Stimulated activated CD4-positive, alpha-beta T cell treated with anti-CD3 and anti-CD28 coated beads, Interleukin-4, amount 100 ng/mL, for 4 hours (primary cell): Measurements from ENCODE around the gene SYT15.

Experiments
- DNase-seq, 2 experiments: peaks; one replicate each; pipeline ENCODE4 v3.0.0-alpha.2; 2020

SYT15 gene

DNA sequence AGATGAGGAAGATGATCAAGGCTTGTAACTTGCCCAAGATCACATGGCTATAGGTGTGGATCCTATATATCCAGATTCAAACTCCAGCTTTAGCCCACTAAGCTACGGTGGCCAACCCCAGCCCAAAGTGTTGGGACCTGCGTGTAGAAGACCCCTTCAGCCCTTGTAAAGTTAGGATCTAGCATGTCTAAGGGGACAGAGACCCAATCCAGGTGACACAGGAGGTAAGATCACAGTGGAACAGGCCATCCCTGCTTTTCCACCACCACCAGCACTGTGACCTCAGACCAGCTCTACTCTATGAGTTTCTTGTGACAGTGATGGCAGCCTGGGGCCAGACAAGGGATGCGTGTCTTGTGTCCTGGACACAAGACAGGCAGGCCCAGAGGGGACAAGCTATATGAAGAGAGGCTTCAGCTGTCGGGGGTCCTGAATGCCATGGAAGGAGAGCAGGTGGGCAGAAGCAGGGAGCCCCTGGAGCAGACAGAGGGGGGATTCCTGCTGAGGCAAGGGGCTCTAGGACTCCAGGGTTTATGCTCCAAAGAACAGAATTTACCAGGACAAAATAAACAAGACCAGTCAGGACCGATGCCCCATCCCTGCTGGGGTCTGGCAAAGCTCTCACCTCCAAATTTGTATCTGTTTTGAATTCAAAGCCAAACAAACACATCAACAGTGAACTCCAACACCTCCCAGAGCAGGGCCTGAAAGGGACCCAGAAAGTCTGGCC lies 32.9 kb upstream of the SYT15 start:
- DNase-seq = peak in 1 of 2 experiments; percentile 1

- DNase-seq = peak in 1 of 2 experiments; percentile 1
These were observed 32.1 kb upstream of the SYT15 start for GRCh38 chr10:46546591-46547540.

DNA sequence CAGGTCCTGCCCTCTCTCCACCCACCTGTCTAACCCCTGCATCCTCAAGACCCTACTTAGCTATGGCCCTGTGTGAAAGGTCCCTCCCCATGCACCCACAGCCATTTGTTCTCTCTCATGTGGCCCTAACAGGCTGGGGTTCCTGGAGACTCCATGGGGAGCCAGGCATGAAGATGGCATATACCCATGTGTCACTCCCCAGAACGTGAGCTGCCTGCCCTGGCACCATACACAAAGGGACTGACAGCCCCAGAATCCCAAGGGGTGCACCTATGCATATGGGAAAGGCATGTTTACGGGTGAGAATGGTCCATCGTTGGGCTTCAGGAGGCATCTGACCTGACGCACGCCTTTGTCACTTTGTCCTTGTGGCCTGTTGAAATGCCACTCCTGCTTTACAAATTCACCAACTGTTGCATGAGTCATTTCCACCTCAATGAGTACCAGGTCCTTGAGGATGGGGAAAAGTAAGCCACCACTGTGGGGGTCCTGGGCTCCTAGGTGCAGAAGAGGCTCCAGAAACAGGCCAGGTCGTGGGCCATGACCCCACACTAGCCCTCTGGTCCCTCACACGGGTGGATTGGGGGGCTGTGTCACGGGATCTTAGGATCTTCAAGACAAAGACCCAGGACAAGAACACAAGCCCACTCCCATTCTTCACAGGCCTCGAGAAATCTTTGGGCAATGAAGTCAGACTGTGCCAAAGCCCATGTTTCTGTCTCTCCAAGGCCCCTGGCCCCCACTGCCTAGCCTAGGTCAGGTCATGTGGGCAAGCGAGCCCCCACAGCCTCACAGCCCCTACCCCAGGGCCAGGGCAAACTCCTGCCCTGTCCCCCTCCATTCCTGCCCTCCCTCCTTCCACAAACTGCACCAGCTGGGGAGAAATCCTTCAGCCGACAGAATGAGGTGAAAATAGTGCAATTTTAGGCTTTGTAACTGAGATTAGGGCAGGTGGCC lies 31.1 kb upstream of the SYT15 start:
- DNase-seq = peak in 1 of 2 experiments; percentile 1

GRCh38 chr10:46548498-46549090 lies 30.3 kb upstream of the SYT15 start:
- DNase-seq = no peak

- peak in 1 of 2 experiments; percentile 1 for DNase-seq
These were observed 29.5 kb upstream of the SYT15 start for GRCh38 chr10:46549171-46550075.

DNA sequence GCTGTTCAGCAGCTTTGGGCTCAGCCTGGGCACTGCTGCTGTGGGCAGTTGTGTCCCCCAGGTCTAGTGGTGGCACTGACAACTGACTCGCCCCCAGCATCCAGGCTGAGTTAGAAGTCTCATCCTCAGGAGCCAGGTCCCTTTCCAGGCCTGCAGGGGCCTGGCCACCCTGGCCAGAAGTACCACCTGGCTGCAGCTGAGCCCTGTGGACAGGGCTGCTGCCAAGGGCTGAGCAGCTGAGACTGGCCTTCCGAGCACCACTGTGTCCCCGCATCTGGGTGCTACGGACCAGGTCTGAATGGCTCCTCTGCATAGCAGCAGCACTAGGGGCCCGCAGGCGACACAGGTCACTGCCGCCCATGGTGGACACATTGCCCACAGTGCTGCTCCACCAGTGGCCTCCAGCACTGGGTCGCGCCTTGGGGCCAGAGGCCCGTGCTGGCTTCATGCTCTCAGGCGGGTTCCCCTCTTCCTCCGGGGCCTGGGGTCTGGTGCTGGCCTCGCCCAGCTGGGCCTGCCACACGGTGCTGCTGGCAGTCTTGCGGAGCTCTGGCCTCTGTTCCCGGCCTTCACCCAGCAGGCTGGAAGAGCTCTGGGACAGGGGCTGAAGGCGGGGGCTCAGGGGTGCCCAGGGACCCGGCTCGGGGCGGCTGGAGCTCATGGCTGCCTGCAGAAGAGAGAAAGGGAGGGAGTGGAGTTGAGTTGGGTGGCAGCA lies 28.7 kb upstream of the SYT15 start:
- peak in 1 of 2 experiments; percentile 1 for DNase-seq

DNA sequence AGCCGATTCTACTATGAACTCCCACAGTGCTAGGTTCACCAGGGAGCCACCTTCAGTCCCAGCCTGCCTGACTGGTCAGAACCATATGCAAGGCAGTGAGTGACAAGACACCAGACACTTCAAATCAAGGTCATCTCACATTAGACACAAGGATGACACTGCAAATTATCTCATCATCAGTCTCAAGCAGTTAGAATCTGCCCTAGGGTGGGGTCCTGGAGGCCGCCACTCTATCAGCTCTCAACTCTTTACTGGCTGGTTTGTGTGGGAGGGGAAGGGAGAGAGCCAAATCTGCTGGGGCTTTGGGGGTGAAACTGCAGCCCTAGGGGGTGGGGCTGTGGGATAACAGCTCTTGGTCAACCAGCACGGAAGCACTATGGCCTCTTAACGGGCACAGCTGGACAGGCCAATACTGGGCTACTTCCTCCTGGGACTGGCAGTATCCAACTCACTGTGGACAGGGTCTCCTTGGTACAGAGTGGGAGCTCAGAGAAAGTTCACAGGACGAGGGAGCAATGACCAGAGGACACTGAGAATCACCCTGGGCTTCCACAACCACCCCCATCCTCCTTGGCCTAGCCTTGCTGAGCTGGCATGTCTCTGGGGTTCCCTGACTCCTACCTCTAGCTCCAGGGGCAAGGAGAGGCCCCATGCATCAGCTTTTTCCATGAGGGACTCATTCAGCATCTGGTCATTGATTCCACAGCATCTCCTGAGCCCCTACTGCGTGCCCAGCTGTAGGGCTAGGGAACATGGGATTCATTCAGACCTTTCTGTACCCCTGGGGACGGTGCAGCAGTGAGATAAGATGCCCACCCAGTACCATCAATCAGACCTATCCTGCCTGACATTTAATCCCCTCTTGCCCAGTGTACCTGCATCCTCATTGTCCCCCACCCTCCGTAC lies 27.9 kb upstream of the SYT15 start:
- DNase-seq = no peak

DNA sequence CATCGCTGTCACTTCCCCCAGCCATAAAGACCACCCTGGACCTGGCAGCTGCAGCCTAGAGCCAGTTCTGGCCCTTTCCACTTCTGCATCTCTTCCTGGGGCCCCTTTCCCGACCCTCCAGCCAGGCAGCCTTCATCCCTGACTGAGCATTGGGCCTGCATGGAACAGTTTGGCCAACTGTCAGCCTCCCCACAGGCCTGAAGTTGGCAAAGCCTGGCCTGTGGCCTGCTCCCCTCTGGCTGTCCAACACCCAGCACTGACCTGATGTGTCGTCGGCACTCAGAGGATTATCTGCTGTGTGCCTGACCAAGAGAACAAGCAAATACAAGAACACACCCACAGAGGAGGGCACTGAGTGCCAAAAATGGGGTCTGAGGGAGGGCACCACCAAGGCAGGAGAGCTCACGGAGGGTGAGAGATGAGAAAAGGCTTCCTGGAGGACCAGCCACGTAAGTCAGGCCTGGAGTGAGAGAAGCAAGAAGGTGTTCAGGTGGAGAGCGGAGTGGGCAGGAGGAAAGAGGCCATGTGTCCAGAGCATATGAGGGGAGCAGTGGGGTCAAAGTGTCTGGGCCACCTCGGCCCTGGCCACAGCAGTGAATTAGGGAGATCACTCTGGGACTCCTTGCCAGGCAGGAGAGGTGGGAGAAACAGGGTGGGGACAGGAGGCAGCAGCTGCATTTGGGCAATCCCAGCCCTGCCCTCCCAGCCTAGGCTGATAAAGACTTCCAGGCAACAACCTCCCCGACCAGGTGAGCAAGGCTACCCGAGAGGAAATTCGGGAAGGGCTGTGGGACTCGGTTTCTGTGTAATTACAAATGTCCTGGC lies 27.0 kb upstream of the SYT15 start:
- peak in 1 of 2 experiments; percentile 1 for DNase-seq

DNA sequence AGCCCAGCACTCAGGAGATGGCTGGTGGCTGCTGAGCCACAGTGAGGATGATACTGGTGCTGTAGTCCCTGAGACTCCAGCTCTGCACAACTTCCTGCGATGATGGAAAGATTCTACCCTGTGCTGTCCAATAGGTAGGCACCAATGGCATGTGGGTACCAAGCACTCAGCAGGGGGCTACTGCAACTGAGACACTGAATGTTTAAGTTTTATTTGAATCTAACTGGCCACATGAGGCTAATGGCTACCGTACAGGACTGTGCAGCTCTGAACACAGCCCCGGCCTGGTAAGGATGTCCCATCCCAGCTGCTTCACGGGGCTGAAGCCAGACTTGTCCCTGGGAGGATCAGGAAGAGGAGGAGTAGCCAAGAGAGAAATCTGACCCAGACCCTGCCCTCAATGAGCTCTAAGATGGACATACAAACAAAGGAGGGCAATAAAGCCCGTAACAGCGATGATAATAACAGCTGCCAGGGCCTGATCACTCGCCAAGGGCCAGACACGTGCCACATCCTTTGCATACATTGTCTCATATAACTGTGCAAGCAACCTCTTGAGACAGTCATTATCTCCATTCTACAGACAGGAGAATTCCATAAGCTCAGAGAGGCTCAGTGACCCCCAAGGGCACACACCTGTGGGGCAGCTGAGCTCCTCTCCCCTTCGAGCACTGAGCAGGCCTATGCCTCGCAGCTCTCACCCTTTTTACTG lies 26.2 kb upstream of the SYT15 start:
- DNase-seq = no peak

DNA sequence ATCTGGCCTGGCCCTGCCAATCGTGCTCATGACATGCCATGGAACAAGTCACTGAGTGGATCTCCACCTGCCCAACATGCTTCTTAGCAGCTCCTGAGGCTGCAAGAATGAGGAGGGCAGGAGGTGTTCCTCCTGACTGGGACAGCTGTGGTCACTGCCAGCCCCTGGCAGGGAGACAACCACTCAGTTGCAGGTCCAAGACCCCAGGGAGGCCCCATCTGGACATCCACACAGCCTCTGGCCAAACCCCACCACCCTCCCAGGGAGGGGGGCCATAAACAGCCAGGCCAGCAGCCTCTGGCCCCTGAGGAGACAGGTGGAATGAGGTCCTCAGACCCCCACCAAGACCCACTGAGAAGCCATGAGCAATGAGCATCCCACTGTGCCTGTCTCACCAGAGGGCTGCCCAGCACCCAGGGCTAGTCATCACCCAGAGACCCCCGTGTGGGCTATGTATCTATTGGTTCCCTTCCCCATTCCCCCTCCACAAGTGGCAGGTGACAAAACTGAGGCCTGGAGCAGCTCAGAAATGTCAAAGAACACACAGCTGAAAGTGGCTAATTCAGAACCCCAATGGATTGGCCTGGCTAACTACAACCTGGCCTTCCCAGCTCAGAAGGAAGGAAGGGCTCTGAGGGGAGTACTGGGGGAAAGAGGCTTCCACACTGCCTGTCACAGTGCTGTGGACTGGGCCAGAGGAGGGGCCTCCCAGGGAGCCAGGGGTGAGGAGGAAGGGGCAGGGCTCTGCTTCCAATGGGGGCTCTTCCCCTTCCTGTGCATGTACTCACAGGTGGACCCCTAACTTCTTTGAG lies 25.5 kb upstream of the SYT15 start:
- no peak for DNase-seq

GRCh38 chr10:46554166-46554781 lies 24.7 kb upstream of the SYT15 start:
- DNase-seq = no peak

GRCh38 chr10:46555366-46555712 lies 23.6 kb upstream of the SYT15 start:
- peak in 1 of 2 experiments; percentile 0 for DNase-seq

DNA sequence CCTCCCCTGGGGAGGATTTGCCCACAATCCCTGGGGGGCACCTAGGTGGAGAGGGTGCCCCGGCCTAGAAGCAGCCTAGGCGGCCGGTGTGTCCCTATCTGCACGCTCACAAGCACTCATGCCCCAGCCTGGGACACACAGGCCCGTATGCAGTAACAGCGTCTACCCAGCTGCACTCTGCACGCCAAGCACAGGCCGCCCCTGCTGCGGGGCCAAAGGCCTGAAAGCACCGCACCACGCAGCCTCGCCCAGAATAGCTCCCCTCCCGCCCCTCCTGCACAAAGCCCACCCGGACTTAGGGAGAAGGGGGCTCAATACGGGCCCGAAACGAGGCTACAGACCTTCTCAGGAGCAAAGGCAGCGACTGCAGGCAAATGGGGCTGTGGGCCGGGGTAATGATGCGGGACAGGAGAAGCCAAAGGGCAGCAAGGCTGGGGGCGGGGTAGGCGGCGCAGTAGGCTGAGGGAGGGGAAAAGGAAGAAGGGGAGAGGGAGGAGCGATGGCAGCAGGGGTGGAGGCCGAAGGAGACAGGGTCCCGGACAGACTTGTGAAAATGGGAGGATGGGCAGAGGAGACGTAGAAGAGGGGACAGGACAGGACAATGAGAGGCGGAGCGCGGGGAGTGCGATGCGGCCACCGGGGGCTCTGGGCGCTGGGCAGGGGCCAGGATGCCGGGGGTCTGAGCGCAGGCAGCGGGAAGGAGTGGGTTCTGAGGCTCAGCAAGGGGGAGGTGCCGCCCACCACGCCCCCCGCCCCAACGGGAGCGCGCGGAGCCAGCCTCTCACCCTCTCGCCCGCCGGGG lies 23.0 kb upstream of the SYT15 start:
- DNase-seq = no peak

DNA sequence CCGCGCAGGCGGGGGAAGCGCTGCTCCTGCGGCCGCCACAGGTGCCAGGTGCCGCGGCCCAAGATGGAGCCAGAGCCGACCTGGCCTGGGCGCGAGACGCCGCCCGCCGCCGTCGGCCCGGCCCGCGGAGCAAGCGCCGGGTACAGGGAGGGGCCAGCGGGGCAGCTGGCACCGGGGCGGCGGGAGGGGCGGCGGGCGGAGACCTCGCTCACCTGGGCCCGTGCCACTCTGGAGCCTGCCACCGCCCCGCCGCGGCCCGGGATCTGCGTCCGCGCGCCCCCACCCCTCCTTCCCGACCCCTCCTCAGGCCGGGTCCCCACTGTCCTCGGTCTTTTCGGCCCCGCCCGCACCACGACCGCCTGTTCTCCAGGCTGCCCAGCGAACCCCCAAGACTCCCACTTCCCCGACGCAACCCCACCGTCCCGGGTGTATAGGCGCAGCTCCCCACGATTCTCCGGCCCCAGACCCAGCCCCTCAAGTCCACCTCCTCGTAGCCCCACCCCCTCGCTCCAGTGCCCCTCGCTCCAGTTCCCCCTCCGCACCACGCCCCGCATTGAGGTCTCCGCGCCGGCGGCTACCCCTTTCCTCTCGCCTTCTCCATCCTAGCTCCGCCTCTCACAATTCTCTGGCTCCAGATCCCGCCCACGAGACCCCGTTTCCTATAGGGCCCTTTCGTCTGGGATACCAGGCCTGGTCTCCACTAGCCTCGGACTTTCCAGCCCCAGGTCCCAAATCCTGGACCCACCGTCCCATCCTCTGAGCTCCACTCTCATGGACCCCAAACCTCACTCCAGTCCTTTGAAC lies 22.2 kb upstream of the SYT15 start, which contains the start of gene GPRIN2:
Gene GPRIN2 (minus strand): TSS at position 144 of the 804 bp plus-strand sequence. CDS start 5,922 bp downstream, outside the sequence.
- no peak for DNase-seq
